ENCODE measurements around the gene SH2D3C. TPM values are rescaled to one million over a fixed set of nuclear protein-coding genes. Genes with fewer than 3 reads are reported as not detected.

SH2D3C gene
- total and polyA plus RNA-seq, 10 of the 15 experiments (the other 5 are each of a cell fraction or from before 2014, with no cell fraction given) = 1.2 to 23.5 (median 16.2) TPM

DNA sequence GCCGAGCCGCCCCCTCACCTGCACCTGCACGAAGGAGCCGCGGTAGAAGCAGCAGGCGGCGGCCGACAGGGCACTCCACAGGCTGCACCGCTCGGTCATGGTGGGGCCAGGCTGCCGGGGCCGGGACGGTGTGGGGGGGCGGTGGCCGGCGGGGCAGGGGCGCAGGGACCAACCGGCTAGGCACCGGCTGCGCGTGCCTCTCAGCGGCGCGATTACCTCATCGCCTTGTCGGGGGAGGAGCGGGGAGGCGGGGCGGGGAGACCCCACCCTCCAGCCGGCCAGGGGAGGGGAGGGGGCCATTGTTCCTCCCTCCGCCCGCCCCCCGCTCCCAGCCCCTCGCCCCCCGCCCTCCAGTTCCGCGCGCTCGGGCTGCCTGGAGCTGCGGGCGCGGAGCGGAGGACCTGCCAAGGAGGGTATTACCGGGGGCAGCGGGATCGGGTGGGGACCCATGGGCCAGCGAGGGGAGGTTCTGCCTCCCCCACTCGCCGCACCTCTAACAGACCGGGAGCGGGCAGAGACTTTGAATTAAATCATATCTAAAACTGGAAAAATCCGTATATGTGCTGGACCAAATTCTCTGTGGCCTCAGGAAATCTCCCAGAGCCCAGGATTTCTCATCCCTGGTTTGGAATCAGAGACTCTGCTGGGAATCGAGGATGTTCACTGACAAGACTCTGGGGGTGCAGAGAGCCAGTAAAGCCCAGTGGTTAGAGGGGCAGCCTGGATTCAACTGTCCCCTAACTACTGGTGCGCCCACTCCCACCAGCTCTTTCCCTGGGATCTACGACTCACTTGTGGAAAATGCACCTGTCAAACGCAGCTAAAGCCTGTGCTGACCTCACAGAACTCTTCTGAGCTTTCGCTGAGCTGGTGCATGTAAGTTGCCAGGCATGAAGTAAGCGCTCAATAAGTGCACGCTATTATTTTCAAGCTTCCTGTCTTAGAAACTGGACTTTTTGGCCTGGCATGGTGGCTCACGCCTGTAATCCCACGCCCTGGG lies 23.1 kb downstream of the SH2D3C start (continued):
- TF ChIP-seq, protein P1, sequence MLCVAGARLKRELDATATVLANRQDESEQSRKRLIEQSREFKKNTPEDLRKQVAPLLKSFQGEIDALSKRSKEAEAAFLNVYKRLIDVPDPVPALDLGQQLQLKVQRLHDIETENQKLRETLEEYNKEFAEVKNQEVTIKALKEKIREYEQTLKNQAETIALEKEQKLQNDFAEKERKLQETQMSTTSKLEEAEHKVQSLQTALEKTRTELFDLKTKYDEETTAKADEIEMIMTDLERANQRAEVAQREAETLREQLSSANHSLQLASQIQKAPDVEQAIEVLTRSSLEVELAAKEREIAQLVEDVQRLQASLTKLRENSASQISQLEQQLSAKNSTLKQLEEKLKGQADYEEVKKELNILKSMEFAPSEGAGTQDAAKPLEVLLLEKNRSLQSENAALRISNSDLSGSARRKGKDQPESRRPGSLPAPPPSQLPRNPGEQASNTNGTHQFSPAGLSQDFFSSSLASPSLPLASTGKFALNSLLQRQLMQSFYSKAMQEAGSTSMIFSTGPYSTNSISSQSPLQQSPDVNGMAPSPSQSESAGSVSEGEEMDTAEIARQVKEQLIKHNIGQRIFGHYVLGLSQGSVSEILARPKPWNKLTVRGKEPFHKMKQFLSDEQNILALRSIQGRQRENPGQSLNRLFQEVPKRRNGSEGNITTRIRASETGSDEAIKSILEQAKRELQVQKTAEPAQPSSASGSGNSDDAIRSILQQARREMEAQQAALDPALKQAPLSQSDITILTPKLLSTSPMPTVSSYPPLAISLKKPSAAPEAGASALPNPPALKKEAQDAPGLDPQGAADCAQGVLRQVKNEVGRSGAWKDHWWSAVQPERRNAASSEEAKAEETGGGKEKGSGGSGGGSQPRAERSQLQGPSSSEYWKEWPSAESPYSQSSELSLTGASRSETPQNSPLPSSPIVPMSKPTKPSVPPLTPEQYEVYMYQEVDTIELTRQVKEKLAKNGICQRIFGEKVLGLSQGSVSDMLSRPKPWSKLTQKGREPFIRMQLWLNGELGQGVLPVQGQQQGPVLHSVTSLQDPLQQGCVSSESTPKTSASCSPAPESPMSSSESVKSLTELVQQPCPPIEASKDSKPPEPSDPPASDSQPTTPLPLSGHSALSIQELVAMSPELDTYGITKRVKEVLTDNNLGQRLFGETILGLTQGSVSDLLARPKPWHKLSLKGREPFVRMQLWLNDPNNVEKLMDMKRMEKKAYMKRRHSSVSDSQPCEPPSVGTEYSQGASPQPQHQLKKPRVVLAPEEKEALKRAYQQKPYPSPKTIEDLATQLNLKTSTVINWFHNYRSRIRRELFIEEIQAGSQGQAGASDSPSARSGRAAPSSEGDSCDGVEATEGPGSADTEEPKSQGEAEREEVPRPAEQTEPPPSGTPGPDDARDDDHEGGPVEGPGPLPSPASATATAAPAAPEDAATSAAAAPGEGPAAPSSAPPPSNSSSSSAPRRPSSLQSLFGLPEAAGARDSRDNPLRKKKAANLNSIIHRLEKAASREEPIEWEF (IDR thresholded peaks at IDR 0.05; ENCODE audit: insufficient replicate concordance, low read depth, low read length) = no peak
- TF ChIP-seq, protein P2, sequence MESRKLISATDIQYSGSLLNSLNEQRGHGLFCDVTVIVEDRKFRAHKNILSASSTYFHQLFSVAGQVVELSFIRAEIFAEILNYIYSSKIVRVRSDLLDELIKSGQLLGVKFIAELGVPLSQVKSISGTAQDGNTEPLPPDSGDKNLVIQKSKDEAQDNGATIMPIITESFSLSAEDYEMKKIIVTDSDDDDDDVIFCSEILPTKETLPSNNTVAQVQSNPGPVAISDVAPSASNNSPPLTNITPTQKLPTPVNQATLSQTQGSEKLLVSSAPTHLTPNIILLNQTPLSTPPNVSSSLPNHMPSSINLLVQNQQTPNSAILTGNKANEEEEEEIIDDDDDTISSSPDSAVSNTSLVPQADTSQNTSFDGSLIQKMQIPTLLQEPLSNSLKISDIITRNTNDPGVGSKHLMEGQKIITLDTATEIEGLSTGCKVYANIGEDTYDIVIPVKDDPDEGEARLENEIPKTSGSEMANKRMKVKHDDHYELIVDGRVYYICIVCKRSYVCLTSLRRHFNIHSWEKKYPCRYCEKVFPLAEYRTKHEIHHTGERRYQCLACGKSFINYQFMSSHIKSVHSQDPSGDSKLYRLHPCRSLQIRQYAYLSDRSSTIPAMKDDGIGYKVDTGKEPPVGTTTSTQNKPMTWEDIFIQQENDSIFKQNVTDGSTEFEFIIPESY (IDR thresholded peaks at IDR 0.05) = no peak
- TF ChIP-seq, protein P3, sequence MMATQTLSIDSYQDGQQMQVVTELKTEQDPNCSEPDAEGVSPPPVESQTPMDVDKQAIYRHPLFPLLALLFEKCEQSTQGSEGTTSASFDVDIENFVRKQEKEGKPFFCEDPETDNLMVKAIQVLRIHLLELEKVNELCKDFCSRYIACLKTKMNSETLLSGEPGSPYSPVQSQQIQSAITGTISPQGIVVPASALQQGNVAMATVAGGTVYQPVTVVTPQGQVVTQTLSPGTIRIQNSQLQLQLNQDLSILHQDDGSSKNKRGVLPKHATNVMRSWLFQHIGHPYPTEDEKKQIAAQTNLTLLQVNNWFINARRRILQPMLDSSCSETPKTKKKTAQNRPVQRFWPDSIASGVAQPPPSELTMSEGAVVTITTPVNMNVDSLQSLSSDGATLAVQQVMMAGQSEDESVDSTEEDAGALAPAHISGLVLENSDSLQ (IDR thresholded peaks at IDR 0.05) = no peak
- TF ChIP-seq, protein P4, sequence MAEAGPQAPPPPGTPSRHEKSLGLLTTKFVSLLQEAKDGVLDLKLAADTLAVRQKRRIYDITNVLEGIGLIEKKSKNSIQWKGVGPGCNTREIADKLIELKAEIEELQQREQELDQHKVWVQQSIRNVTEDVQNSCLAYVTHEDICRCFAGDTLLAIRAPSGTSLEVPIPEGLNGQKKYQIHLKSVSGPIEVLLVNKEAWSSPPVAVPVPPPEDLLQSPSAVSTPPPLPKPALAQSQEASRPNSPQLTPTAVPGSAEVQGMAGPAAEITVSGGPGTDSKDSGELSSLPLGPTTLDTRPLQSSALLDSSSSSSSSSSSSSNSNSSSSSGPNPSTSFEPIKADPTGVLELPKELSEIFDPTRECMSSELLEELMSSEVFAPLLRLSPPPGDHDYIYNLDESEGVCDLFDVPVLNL (IDR thresholded peaks at IDR 0.05; ENCODE audit: low read depth, low read length) = no peak
- TF ChIP-seq ZNF384 (IDR thresholded peaks at IDR 0.05; ENCODE audit: borderline replicate concordance, low read depth, low read length) (no peak), PAX8 (IDR thresholded peaks at IDR 0.05) (no peak)

Measured in GM12878 (cell line).